GM23338 (cell line): ENCODE measurements around the gene OR52A1. TPM values are rescaled to one million over a fixed set of nuclear protein-coding genes. Genes with fewer than 3 reads are reported as not detected.

ENCODE experiments used
- ATAC-seq: fragments of 200-7000 bp; cut with Tn5 transposase; 3 replicates; pipeline ENCODE4 v1.9.1; 2020
- DNase-seq: peaks from one replicate; pipeline ENCODE4 v3.0.0-alpha.2; 2015; ENCODE audit warnings: low spot score
- H2AFZ ChIP-seq: fragments of 200-600 bp; sonication (generic); 2 replicates; pipeline ENCODE4 v1.8.0; 2016; ENCODE audit warnings: antibody characterized with exemption, mild to moderate bottlenecking, moderate library complexity
- H3F3A ChIP-seq: fragments of 200-600 bp; sonication (generic); replicated peaks from 2 replicates; pipeline ENCODE4 v1.8.0; 2017; ENCODE audit warnings: antibody characterized with exemption, mixed run types, low read depth
- H3K27ac ChIP-seq: fragments of 200-600 bp; sonication (generic); 2 replicates; pipeline ENCODE4 v1.6.1; 2016; ENCODE audit warnings: low read depth
- H3K27me3 ChIP-seq: fragments of 200-600 bp; sonication (generic); 2 replicates; pipeline ENCODE4 v1.8.0; 2016; ENCODE audit warnings: mild to moderate bottlenecking, mixed run types, moderate library complexity; ENCODE audit not compliant: insufficient read depth
- H3K36me3 ChIP-seq: fragments of 200-600 bp; sonication (generic); 2 replicates; pipeline ENCODE4 v1.8.0; 2016; ENCODE audit warnings: mild to moderate bottlenecking; ENCODE audit not compliant: insufficient read depth
- H3K4me1 ChIP-seq: fragments of 200-600 bp; sonication (generic); 2 replicates; pipeline ENCODE4 v1.8.0; 2016; ENCODE audit warnings: mild to moderate bottlenecking, moderate library complexity; ENCODE audit not compliant: insufficient read depth
- H3K4me2 ChIP-seq: fragments of 200-600 bp; sonication (generic); 2 replicates; pipeline ENCODE4 v1.7.1; 2017; ENCODE audit warnings: mixed run types
- H3K4me3 ChIP-seq: fragments of 200-600 bp; sonication (generic); 2 replicates; pipeline ENCODE4 v1.6.1; 2016; ENCODE audit warnings: mixed run types
- H3K79me2 ChIP-seq: fragments of 200-600 bp; sonication (generic); replicated peaks from 2 replicates; pipeline ENCODE4 v1.8.0; 2017; ENCODE audit warnings: mild to moderate bottlenecking; ENCODE audit not compliant: insufficient read depth
- H3K9me2 ChIP-seq: fragments of 200-600 bp; sonication (generic); 2 replicates; pipeline ENCODE4 v1.8.0; 2017; ENCODE audit not compliant: insufficient read depth
- H4K20me1 ChIP-seq: fragments of 200-600 bp; sonication (generic); replicated peaks from 2 replicates; pipeline ENCODE4 v1.8.0; 2017; ENCODE audit warnings: mild to moderate bottlenecking; ENCODE audit not compliant: insufficient read depth
- H3K27ac Mint-ChIP-seq: 2 replicates; pipeline ENCODE4 v1.8.0; 2020; ENCODE audit warnings: inconsistent platforms, mild to moderate bottlenecking, moderate library complexity, mixed read lengths
- H3K27me3 Mint-ChIP-seq: 3 replicates; pipeline ENCODE4 v1.8.0; 2022; ENCODE audit warnings: low read depth, mild to moderate bottlenecking, moderate library complexity, mixed read lengths, inconsistent platforms; ENCODE audit not compliant: insufficient read depth, poor library complexity
- H3K36me3 Mint-ChIP-seq: 3 replicates; pipeline ENCODE4 v1.8.0; 2021; ENCODE audit warnings: low read depth, mild to moderate bottlenecking, inconsistent platforms, moderate library complexity, mixed read lengths
- H3K4me1 Mint-ChIP-seq: 3 replicates; pipeline ENCODE4 v1.8.0; 2020; ENCODE audit warnings: mild to moderate bottlenecking, inconsistent platforms, mixed read lengths
- H3K4me3 Mint-ChIP-seq: 3 replicates; pipeline ENCODE4 v1.8.0; 2021; ENCODE audit warnings: moderate library complexity, mild to moderate bottlenecking, inconsistent platforms, mixed read lengths
- H3K9me3 Mint-ChIP-seq: 3 replicates; pipeline ENCODE4 v1.8.0; 2020; ENCODE audit warnings: moderate library complexity, mild to moderate bottlenecking, inconsistent platforms, mixed read lengths
- EZH2 ChIP-seq: fragments of 200-600 bp; sonication (generic); IDR thresholded peaks from one replicate; pipeline ENCODE4 v1.8.0; 2017; ENCODE audit warnings: antibody characterized with exemption, mild to moderate bottlenecking, low read depth; ENCODE audit not compliant: unreplicated experiment
- EZH2phosphoT487 ChIP-seq: fragments of 200-600 bp; sonication (generic); IDR thresholded peaks from one replicate; pipeline ENCODE4 v1.8.1; 2018; ENCODE audit warnings: antibody characterized with exemption; ENCODE audit not compliant: unreplicated experiment
- JUNB ChIP-seq: IDR thresholded peaks from one replicate; pipeline ENCODE4 v1.6.1; 2016; ENCODE audit warnings: antibody characterized with exemption; ENCODE audit not compliant: unreplicated experiment
- STAT1 ChIP-seq: IDR thresholded peaks from one replicate; pipeline ENCODE4 v1.6.1; 2016; ENCODE audit warnings: antibody characterized with exemption; ENCODE audit not compliant: unreplicated experiment
- ZNF331 ChIP-seq: fragments of 250-450 bp; sonication (Bioruptor Pico); IDR thresholded peaks from 2 replicates; pipeline ENCODE4 v1.5.0; 2020; ENCODE audit warnings: low read depth, mild to moderate bottlenecking, moderate library complexity
- polyA plus RNA-seq: library from polyadenylated mRNA; unstranded; fragments of >200 nt; fragmentation: Nextera tagmentation; extraction: Ambion mirVana; gene quantifications from 2 replicates; pipeline ENCODE4 v1.2.1, GENCODE V29; 2016
- total RNA-seq: library from RNA; depleted of rRNA; stranded (reverse); fragments of >200 nt; shearing (Covaris generic); gene quantifications from 2 replicates; pipeline ENCODE4 v1.2.3, GENCODE V29; 2014
- TF ChIP-seq, protein P1 (sequence below): fragments of 250-450 bp; sonication (Bioruptor Pico); IDR thresholded peaks from 2 replicates; pipeline ENCODE4 v1.5.0; 2020; ENCODE audit warnings: mild to moderate bottlenecking, moderate library complexity
- TF ChIP-seq, protein P2 (sequence below), 2 experiments: fragments of 200-600 bp in 1 of 2; sonication (generic) in 1 of 2; conservative IDR thresholded peaks; 2 replicates each; pipeline versions ENCODE4 v1.5.1 to v1.6.1; 2016 to 2017; ENCODE audit warnings: antibody characterized with exemption in 2 of 2, low read depth in 2 of 2, mild to moderate bottlenecking in 2 of 2, moderate library complexity in 1 of 2
- TF ChIP-seq, protein P3 (sequence below): IDR thresholded peaks from 2 replicates; pipeline ENCODE4 v1.6.1; 2016; ENCODE audit warnings: antibody characterized with exemption
- TF ChIP-seq, protein P4 (sequence below): IDR thresholded peaks from one replicate; pipeline ENCODE4 v1.6.1; 2018; ENCODE audit warnings: antibody characterized with exemption; ENCODE audit not compliant: unreplicated experiment

The OR52A1 gene
- total and polyA plus RNA-seq, 2 experiments from 2014 or later: 0.73 to 4.3 TPM

DNA sequence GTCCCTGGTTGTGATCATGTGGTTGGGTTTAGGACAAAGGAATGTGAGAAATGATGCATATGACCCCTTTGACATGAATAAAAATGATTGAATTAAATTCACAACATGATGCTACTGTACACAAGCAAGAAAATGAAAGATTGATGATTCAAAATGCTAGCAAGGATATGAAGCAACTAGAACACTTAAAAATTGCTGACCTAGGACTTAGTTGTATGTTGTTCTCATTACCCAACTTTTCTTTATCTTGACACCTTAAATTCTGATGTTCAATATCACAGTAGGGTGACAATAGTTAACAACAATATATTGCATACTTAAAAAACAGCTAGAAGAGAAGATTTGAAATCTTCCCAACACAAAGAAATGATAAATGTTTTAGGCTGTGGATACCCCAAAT is 37.0 kb downstream of the OR52A1 start:
- Histone ChIP-seq H3K27ac (no peak overlapping the region), H2AFZ (no peak overlapping the region), H3K36me3 (no peaks in the 10 kb centered on the region), H3F3A (no peaks in the 10 kb centered on the region), H3K4me3 (no peak overlapping the region), H3K9me2 (no peaks in the 10 kb centered on the region), H3K4me1 (no peaks in the 10 kb centered on the region), H3K79me2 (no peaks in the 10 kb centered on the region), H3K4me2 (no peak overlapping the region), H3K27me3 (no peaks in the 10 kb centered on the region), H4K20me1 (no peaks in the 10 kb centered on the region)
- Mint-ChIP-seq H3K9me3 (no peaks in the 10 kb centered on the region), H3K27ac (no peak overlapping the region), H3K36me3 (no peaks in the 10 kb centered on the region; the same call in 2 of the 3 replicates), H3K4me1 (no peaks in the 10 kb centered on the region), H3K4me3 (no peak overlapping the region), H3K27me3 (no peaks in the 10 kb centered on the region)
- DNase-seq (no peak), ATAC-seq (no peak)
- TF ChIP-seq EZH2 (no peak), STAT1 (no peak), JUNB (no peak), ZNF331 (CRISPR knock-in tag) (no peak), EZH2phosphoT487 (no peak)
- TF ChIP-seq, protein P1, sequence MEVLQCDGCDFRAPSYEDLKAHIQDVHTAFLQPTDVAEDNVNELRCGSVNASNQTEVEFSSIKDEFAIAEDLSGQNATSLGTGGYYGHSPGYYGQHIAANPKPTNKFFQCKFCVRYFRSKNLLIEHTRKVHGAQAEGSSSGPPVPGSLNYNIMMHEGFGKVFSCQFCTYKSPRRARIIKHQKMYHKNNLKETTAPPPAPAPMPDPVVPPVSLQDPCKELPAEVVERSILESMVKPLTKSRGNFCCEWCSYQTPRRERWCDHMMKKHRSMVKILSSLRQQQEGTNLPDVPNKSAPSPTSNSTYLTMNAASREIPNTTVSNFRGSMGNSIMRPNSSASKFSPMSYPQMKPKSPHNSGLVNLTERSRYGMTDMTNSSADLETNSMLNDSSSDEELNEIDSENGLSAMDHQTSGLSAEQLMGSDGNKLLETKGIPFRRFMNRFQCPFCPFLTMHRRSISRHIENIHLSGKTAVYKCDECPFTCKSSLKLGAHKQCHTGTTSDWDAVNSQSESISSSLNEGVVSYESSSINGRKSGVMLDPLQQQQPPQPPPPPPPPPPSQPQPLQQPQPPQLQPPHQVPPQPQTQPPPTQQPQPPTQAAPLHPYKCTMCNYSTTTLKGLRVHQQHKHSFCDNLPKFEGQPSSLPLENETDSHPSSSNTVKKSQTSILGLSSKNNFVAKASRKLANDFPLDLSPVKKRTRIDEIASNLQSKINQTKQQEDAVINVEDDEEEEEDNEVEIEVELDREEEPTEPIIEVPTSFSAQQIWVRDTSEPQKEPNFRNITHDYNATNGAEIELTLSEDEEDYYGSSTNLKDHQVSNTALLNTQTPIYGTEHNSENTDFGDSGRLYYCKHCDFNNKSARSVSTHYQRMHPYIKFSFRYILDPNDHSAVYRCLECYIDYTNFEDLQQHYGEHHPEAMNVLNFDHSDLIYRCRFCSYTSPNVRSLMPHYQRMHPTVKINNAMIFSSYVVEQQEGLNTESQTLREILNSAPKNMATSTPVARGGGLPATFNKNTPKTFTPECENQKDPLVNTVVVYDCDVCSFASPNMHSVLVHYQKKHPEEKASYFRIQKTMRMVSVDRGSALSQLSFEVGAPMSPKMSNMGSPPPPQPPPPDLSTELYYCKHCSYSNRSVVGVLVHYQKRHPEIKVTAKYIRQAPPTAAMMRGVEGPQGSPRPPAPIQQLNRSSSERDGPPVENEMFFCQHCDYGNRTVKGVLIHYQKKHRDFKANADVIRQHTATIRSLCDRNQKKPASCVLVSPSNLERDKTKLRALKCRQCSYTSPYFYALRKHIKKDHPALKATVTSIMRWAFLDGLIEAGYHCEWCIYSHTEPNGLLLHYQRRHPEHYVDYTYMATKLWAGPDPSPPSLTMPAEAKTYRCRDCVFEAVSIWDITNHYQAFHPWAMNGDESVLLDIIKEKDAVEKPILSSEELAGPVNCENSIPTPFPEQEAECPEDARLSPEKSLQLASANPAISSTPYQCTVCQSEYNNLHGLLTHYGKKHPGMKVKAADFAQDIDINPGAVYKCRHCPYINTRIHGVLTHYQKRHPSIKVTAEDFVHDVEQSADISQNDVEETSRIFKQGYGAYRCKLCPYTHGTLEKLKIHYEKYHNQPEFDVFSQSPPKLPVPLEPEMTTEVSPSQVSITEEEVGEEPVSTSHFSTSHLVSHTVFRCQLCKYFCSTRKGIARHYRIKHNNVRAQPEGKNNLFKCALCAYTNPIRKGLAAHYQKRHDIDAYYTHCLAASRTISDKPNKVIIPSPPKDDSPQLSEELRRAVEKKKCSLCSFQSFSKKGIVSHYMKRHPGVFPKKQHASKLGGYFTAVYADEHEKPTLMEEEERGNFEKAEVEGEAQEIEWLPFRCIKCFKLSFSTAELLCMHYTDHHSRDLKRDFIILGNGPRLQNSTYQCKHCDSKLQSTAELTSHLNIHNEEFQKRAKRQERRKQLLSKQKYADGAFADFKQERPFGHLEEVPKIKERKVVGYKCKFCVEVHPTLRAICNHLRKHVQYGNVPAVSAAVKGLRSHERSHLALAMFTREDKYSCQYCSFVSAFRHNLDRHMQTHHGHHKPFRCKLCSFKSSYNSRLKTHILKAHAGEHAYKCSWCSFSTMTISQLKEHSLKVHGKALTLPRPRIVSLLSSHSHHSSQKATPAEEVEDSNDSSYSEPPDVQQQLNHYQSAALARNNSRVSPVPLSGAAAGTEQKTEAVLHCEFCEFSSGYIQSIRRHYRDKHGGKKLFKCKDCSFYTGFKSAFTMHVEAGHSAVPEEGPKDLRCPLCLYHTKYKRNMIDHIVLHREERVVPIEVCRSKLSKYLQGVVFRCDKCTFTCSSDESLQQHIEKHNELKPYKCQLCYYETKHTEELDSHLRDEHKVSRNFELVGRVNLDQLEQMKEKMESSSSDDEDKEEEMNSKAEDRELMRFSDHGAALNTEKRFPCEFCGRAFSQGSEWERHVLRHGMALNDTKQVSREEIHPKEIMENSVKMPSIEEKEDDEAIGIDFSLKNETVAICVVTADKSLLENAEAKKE (CRISPR knock-in tag): no peak
- TF ChIP-seq, protein P2, sequence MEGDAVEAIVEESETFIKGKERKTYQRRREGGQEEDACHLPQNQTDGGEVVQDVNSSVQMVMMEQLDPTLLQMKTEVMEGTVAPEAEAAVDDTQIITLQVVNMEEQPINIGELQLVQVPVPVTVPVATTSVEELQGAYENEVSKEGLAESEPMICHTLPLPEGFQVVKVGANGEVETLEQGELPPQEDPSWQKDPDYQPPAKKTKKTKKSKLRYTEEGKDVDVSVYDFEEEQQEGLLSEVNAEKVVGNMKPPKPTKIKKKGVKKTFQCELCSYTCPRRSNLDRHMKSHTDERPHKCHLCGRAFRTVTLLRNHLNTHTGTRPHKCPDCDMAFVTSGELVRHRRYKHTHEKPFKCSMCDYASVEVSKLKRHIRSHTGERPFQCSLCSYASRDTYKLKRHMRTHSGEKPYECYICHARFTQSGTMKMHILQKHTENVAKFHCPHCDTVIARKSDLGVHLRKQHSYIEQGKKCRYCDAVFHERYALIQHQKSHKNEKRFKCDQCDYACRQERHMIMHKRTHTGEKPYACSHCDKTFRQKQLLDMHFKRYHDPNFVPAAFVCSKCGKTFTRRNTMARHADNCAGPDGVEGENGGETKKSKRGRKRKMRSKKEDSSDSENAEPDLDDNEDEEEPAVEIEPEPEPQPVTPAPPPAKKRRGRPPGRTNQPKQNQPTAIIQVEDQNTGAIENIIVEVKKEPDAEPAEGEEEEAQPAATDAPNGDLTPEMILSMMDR (conservative IDR thresholded peaks at IDR 0.05; ENCODE audit: low read depth in 2 of 2): no peak
- TF ChIP-seq, protein P3, sequence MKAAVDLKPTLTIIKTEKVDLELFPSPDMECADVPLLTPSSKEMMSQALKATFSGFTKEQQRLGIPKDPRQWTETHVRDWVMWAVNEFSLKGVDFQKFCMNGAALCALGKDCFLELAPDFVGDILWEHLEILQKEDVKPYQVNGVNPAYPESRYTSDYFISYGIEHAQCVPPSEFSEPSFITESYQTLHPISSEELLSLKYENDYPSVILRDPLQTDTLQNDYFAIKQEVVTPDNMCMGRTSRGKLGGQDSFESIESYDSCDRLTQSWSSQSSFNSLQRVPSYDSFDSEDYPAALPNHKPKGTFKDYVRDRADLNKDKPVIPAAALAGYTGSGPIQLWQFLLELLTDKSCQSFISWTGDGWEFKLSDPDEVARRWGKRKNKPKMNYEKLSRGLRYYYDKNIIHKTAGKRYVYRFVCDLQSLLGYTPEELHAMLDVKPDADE: no peak
- TF ChIP-seq, protein P4, sequence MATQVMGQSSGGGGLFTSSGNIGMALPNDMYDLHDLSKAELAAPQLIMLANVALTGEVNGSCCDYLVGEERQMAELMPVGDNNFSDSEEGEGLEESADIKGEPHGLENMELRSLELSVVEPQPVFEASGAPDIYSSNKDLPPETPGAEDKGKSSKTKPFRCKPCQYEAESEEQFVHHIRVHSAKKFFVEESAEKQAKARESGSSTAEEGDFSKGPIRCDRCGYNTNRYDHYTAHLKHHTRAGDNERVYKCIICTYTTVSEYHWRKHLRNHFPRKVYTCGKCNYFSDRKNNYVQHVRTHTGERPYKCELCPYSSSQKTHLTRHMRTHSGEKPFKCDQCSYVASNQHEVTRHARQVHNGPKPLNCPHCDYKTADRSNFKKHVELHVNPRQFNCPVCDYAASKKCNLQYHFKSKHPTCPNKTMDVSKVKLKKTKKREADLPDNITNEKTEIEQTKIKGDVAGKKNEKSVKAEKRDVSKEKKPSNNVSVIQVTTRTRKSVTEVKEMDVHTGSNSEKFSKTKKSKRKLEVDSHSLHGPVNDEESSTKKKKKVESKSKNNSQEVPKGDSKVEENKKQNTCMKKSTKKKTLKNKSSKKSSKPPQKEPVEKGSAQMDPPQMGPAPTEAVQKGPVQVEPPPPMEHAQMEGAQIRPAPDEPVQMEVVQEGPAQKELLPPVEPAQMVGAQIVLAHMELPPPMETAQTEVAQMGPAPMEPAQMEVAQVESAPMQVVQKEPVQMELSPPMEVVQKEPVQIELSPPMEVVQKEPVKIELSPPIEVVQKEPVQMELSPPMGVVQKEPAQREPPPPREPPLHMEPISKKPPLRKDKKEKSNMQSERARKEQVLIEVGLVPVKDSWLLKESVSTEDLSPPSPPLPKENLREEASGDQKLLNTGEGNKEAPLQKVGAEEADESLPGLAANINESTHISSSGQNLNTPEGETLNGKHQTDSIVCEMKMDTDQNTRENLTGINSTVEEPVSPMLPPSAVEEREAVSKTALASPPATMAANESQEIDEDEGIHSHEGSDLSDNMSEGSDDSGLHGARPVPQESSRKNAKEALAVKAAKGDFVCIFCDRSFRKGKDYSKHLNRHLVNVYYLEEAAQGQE: no peak
